Measurements from ENCODE around the gene SLC38A7. TPM values are rescaled to one million over a fixed set of nuclear protein-coding genes. Genes with fewer than 3 reads are reported as not detected.

Gene SLC38A7
- total and polyA plus RNA-seq, 2 of the 13 experiments (the other 11 are each of a cell fraction or from before 2014, with no cell fraction given), result 13.2 to 14.1 TPM

GRCh38 chr16:58629733-58630640, 54.6 kb downstream of the SLC38A7 start, which contains the start of gene CNOT1 (continued):
- TF ChIP-seq HOMEZ (CRISPR knock-in tag; IDR thresholded peaks at IDR 0.05; ENCODE audit: low read depth) (peak; percentile 66), KLF11 (CRISPR knock-in tag; IDR thresholded peaks at IDR 0.05) (peak; percentile 85; the same call in 1 of the 2 replicates), SMAD9 (CRISPR knock-in tag; IDR thresholded peaks at IDR 0.05) (peak; percentile 76; the same call in 1 of the 2 replicates), ZBTB34 (CRISPR knock-in tag; IDR thresholded peaks at IDR 0.05) (no peak), TFDP2 (CRISPR knock-in tag; IDR thresholded peaks at IDR 0.05) (peak; percentile 90), ZNF557 (CRISPR knock-in tag; IDR thresholded peaks at IDR 0.05) (no peak; the same call in 1 of the 2 replicates), GRHL1 (CRISPR knock-in tag; conservative IDR thresholded peaks at IDR 0.05) (no peak), SUZ12 (IDR thresholded peaks at IDR 0.05; ENCODE audit: low read depth, low read length) (peak; percentile 91), ZNF12 (CRISPR knock-in tag; IDR thresholded peaks at IDR 0.05) (peak; percentile 48), HHEX (CRISPR knock-in tag; IDR thresholded peaks at IDR 0.05) (peak; percentile 42; the same call in 1 of the 2 replicates), GTF3A (CRISPR knock-in tag; conservative IDR thresholded peaks at IDR 0.05) (no peak), FOXK2 (IDR thresholded peaks at IDR 0.05) (peak; percentile 74; the same call in 1 of the 2 replicates), ZNF589 (CRISPR knock-in tag; conservative IDR thresholded peaks at IDR 0.05) (no peak), ZNF451 (CRISPR knock-in tag; IDR thresholded peaks at IDR 0.05) (no peak; the same call in 1 of the 2 replicates), CBX1 (IDR thresholded peaks at IDR 0.05; ENCODE audit: low read depth) (peak; percentile 74), ZNF709 (CRISPR knock-in tag; IDR thresholded peaks at IDR 0.05) (peak; percentile 90), MBNL3 (CRISPR knock-in tag; conservative IDR thresholded peaks at IDR 0.05) (no peak; the same call in 1 of the 2 replicates), SKIL (CRISPR knock-in tag; IDR thresholded peaks at IDR 0.05; ENCODE audit: borderline replicate concordance) (no peak), ZNF878 (CRISPR knock-in tag; IDR thresholded peaks at IDR 0.05) (peak; percentile 91), NCOA5 (CRISPR knock-in tag; IDR thresholded peaks at IDR 0.05) (no peak), ZKSCAN5 (CRISPR knock-in tag; IDR thresholded peaks at IDR 0.05) (no peak), SNAI1 (CRISPR knock-in tag; IDR thresholded peaks at IDR 0.05; ENCODE audit: borderline replicate concordance) (peak; percentile 76; the same call in 1 of the 2 replicates), NBN (conservative IDR thresholded peaks at IDR 0.05) (no peak)

All from HepG2 (cell line).